Measurements from ENCODE around the gene SPAG6.

The SPAG6 gene

DNA sequence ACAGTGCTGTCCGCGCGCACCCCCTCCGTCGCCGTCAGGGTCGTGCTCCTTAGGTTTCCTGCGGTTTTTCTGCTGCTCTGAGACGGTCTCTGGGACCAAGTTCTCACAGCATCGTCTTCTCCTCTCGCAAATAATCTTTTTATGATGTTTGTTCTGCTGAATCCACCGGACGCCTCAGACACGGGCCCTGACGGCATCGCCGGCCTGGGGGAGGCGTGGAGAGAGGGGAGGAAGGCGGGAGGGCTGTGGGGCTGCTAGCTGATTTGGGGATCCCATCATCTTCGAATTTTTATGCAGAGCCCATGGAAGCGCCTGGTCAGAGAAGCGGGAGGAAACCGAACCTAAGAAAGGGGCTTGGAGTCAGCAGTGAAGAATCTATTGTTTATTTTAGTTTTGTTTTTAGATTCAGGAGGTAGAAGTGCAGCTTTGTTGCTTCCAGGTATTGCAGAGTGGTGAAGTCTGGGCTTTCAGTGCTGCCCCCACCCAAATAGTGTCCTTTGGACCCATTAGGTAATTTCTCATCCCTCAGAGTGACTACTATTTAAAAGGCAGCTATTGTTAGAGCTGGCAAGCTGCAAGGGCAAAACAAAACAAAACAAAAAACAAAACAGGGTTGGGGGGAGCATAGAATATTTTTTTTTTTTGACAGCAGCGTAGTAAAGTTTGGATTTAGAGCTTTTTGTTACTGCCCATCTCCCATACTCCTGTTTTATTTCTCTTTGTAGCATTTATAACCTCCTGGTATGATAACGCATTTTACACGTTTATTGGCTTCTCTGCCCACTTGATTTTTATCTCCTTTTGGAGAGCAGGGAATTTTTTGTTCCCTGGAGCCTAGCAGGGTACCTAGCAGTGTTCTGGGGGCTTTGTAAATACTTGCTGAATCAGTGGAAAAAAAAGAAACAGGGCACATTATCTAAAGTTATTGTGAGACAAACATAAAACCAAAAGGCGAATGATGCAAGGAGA is 92.6 kb downstream of the SPAG6 start:
- peak; percentile 42 for DNase-seq

DNA sequence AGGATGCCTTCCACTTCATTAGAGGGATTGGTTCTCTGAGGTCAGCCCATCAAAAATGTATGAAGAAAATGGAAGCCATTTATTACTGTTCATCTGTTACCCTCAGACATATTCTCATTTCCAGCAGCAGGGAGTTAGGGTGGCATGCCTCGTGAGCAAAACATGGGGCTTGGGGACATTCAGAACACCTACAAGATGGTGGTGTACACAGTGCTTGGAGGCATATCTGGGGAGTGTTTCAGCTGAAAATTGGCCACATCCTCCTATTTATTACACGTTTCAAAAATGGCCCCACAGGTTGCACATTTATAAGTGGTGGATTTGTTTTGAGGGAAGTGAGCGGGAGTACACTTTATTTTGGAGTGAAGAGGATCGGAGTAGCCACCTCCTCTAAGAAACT is 93.4 kb downstream of the SPAG6 start:
- no peak for DNase-seq

DNA sequence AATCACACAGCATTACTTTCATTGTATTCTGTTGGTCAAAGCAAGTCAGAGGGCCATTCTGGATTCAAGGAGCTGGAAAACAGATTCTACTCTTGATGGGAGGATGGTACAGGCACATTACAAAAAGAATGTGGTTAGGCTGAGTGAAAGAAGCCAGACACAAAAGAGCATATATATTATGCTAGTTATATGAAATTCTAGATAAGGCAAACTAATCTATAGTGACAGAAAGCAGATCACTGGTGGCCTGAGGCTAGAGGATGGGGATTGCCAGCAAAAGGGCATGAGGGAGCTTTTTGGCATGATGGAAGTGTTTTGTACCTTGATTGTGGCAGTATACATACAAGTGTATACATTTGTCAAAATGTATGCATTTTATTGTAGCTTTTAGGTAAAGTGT is 96.8 kb downstream of the SPAG6 start:
- peak; percentile 25 for DNase-seq

DNA sequence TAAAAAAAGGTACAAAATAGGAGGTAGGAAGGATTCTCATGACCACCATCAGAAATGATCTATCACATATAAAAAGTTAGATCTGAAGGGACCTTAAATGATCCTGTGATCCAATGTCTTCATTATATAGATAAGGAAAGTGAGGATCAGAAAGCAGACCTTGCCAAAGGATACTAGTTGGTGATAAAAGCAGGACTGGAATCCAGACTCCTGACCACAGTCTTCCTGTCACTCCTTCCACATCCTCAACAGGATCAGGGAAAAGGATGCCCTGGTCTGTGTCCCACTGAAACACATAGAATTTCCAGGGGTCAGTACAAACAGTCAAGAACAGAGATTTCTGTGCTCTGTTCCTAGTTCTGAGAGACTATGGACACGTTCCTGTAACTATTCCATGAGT is 97.2 kb downstream of the SPAG6 start:
- DNase-seq, result no peak

DNA sequence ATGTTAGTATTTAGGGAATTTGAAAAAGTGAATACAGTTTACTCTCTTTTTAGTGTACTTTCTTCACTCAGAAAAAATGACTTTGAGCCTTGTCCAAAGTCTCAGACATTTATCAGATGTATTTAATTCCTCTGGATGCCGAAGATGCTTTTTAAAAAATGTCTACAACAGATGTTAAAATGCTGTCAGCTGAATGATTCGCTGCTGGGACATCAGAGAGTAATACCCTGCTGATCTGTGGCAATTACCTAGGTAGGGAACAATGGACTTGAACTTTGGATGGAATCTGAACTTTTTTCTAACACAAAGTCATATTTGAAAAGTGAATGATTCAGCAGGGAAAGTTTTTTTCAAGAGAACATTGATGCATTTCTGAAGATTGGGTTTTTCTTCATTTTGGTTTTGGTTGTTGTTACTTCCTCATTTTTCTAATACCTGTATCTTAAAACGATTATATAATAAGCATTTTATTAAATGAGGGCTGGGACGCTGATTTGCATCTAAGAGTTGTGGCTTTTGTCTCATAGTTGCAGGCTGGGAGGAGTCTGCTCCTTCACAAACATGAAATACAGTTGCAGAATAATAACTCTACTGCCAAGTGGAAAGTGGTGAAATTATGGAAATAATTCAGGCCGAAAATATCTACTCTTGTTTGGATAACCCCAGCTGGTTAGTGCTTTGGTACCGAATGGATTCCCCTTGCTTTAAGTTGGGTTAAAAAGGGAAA is 98.0 kb downstream of the SPAG6 start:
- no peak for DNase-seq

DNA sequence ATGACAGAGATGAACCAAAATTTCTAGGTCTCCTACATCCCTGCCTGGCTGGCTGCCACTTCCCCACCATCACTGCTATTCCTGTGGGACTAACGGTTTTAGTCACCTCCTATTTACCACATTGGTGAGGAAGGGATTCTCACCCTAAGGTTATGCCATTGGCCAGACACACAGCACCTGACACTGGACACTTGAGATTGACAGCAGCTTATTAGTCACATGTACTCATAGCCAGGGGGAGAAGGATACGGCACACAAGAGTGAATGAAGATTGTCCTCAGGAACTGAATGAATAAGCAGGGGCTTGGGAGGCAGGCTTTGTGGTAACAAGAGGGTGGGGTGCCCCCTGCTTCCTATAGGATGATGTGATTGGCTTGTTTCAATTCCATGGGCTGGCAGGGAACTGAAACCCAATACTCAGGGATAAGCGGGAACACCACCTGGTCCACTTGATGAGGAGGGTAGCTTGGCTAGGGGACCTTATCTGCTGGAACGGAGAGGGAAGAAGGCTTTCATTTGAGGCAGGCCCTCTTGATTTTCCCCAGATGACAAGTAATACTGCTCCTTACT is 99.0 kb downstream of the SPAG6 start:
- no peak for DNase-seq

DNA sequence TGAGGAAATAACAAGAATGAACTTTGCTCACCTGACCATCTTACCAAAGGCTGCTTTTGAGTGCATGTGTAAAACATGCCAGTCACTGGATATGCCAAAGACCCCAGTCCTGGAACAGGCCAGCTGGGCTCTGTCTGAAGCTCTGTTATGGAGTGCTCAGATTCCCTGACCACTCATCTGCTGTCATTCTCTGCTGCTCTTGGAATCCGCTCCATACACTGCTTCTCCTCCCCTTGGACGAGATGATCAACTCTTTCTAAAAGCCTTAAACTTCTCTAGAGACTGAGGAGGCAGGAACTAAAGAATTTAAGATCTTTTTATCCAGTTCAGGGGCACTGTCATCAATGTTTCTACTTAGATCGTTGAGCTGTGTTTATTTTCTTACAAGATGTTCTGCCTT is 100.2 kb downstream of the SPAG6 start:
- DNase-seq, result no peak

DNA sequence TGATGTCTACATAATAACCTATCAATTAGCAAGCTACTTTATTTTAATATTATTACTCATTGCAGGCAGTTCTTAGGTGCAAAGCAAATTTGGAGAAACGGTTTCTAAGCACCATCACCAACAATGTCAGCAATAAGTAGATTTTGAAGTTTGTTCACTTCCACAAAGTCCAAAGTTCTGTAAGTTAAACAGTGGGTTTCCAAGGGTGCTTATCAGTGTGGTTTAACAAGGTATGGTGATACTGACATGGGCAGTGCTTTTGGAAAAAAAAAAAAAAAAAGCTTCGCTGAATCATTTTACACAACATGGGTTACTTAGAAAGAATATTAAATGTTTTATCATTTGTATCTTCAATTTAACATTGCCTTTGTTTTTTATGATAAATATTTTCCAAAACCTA is 101.8 kb downstream of the SPAG6 start:
- no peak for DNase-seq

DNA sequence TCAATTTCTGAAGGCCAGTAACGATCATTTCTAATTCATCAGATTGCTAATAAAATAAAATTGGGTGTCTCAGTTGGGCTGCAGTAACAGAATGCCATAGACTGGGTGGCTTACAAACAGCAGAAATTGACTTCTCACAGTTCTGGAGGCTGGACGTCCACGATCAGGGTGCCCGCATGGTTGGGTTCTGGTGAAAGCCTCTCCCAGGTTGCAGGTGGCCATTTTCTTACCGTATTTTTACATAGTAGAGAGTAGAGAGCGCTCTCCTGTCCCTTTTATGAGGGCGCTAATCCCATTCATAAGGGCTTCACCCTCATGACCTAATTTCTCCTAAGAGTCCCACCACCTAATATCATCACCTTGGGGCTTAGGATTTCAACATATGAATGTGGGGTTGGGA is 106.0 kb downstream of the SPAG6 start:
- no peak for DNase-seq

DNA sequence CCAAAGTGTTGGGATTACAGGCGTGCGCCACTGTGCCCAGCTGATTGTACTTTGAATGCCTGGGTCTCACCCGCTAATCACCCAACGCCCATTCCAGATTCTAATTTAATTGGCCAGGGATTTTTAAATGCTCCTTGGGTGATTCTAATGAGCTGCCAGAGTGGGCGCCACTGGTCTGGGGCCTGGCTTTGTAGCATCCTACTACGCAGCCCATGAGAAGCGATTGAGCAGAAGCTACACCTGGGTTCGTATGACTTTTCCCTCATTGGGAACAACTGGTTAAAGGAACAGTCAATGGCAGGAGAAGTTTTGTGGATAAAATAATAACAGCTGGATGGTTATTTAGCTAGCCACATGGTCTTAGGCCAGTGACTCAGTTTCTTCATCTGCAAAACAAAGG is 108.0 kb downstream of the SPAG6 start:
- no peak for DNase-seq

DNA sequence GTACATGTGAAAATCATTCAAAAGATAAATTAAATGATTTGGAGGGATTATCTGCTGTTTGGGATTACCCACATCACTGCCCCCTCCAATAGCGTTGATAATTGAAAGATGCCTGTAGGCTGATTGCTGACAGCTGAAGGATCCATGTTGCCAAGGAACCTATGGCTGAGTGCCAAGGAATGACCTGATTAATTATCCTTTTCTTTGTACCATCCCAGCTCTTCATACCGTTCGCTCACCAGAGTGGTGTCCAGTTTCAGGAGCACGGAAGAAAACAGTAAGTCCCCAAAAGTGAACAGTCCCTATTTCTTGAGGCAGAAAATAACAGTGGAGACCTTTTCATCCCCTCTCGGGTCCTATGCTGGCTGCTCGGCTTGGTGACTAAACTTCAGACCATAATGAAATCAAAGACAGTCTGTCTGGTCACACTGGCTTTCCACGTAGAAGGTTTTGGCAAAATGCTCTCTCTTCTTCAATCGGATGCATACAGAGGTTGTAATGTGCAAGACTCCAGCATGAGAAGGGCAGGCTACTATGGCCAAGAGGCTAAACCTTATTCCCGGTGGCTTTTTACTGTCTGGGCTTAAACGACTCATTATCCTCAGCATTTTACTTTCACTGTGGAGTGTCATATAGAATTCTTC is 108.8 kb downstream of the SPAG6 start:
- DNase-seq, result no peak

DNA sequence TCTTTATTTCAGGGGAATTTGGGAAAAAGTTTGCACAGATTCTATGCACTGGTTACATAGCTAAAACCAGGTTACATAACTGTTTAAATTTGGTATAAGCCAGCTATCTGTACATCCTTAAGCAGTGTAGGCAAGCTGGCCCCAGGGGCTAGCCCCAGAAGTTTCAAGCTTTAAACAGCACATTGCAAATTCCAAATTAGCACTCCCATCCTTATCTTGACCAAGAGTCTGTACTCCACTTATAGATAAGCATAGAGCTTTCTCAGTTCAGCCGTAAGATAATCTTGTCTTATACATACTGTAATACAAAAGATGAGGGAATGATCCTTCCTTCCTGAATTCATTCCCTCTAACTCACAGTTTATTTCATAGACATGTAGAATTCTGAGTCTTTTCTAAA is 109.3 kb downstream of the SPAG6 start:
- no peak for DNase-seq

DNA sequence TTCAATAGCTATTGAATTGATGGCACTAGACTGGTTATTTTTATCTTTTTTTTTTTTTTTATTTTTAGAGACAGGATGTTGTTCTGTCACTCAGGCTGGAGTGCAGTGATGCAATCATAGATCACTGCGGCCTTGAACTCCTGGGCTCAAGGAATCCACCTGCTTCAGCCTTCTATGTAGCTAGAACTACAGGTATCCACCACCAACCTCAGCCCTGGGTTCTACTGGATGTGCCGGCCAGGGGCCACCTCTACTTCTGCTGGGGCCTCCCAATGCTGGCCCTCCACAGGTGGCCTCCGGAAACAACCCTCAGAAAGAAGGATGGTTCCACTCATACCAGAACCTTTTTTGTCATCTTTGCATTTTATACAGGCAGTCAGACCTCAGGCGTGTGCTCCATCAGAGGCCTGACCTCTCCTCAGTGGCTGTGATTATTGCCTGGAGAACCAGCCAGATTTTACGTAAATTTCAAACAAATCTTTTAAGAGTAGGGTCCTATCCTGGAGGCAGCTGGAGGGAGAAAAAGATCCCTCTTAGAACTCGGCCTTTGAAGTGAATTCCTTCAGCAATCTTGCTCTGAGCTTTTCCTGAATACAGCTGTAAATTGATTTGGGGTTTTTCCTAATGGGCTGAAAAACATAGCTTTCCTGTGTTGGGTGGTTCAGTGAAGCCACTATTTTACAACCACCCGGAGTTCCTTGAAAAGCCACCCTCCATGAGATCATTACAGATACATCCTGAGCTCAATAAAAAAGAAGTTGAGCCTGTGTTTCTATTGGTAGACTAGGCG is 110.0 kb downstream of the SPAG6 start:
- DNase-seq, result no peak

DNA sequence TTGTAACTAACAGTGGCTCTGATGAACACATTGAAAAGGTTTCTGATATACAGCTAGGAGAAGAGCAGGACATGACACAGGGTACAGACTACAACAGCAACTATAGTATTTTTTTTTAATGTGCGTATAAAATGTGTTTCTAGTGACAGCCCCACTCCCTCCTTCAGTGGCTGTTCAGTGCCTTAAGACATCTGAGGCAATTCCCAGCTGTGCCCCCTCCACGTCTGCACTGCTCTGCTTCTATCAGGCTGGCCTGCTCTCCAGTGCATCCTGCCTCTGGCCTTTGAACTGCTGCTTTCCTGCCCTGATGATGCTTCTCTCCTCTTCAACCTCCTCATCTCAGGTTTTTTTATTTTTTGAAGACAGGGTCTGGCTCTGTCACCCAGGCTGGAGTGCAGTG is 111.2 kb downstream of the SPAG6 start:
- no peak for DNase-seq

DNA sequence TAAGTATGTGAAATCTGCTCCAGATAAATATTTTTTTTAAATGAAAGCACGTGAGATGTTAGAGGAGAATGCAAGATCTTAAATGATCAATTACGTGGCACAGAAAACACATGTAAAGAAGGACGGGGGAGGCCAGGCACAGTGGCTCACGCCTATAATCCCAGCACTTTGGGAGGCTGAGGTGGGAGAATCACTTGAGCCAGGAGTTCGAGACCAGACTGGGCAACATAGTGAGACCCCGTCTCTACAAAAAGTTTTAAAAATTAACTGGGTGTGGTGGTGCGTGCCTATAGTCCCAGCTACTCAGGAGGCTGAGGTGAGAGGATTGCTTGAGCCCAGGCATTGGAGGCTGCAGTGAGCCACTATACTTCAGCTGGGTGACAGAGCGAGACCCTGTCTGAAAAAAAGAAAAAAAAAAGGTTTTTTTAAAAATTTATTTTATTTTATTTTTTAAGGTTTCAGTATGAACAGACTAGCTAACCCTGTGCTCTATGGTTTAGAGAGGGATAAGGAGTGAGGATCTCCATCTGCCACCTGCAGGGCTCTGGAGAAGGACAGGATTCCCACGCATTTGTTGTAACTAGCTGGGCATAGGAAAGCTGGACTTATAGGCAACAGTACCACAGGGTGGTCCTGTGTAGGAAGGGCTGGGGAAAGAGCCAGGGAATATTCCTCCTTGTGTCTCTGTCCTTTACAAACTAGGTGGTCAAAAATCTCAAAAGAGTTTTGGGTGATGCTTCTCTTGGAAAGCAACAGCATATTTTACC is 113.2 kb downstream of the SPAG6 start:
- no peak for DNase-seq

DNA sequence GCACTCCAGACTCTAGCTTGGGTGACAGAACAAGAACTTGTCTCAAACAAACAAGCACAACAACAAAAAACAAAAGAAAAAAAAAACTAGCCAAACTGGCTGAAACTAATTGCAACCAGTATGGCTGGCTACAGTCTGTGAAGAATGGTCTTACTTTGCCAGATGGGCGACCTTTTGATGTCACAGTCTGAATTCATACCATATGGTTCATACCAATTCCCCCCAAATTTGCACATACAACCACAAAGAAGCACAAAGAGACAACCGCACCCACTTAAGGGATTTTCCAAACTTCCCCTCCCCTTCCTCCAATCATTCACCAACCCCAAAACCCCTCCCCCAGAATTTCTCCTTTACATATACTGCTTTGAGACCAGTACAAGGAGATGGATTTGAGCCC is 114.2 kb downstream of the SPAG6 start:
- no peak for DNase-seq

DNA sequence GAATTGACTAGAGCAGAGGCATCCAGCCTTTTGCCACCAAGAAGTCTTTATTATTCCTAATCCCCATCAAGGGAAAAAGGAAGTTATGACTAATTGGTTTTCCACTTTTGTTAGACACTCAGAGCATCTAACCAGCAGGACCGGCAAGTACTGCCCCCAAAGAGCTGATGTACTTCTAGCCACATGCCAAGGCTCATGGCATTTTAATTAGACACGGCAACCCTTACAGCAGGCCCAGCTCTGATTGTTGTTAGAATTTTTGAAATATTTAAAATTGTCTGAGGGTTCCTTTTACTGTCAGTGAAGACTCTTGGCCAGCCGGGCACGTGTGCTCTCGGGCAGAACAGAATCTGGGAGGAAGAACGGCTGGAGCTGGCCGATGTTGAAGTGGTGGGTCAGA is 114.8 kb downstream of the SPAG6 start:
- no peak for DNase-seq

DNA sequence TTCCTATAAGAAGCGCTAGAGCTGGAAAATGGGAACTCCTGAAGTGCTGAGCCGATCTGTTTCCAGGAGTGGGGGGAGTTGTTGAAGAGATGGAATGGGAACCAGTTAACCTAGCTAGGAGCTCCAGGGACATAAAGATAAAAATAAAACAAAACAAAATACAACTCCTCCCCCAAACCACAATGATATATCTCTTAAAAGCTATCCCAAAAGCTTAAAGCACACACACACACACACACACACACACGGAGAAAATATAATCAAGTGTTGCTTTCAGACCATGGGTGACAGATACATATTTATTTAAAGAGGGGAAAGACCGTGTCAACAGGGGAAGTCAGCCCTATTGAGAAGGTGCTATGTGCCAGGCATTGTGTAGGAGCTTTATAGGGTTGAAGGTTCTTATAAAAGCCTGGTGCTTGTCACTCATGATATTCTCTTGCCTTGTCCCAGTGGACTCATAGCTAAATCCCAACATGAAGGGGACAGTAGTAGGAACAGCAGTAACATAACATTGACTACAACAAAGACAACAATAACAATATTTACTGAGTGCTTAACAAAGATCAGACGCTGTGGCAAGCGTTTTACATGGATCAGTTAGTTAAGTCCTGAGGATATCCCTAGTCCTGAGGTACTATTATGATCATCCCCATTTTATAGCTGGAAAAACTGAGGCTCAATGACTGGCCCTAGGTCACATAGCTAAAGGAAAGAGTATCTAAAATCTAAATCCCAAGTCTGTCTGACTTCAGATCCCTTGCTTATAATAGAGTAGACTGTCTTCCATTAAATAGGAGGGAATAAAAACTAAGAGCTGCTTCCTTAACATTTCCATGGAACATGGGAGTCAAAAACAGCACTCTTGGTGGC is 115.5 kb downstream of the SPAG6 start:
- peak; percentile 23 for DNase-seq

DNA sequence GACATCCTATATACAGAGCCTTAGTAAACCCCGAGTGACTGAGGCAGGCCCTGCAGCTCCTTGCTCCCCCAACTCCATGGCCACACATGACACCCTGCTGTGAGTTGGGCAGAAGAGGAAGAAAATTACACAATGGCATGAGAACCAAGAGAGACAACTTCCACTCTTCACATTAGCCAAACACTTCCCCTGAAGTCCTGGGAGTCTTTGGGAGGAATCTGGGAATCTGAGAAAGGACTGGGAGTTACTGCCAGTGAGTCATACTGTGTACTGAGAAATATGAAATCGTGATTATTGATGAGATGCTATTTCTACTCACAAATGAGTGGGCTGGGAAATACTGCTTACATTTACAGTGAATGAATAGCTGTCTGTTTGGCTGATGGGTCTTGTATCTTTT is 116.6 kb downstream of the SPAG6 start:
- DNase-seq, result no peak

DNA sequence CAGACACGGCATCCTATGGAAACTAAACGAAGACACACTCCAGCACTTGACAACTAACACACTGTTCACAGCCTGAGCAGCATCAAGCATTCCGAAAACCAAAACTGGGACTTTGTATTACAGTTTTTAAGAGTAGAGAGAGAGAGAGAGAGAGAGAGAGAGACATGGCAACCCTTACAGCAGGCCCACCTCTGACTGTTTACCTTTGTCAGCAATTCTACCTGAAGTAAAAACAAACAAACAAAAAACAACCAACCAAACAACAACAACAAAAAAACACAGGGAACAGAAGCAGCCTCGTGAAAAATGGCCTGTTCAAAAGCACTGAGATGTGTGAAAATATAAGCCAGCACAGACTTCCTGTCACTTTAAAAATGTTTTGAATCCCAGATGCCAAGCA is 118.0 kb downstream of the SPAG6 start:
- no peak for DNase-seq

Data from OCI-M1 (cell line).